ENCODE results near the gene HORMAD2. TPM values are rescaled to one million over a fixed set of nuclear protein-coding genes. Genes with fewer than 3 reads are reported as not detected.
"Not testable (repeated sequence)": the region's sequence is repeated elsewhere in the genome, so short reads cannot be mapped to it uniquely, and the experiment has no call there.

HORMAD2 gene
- total and polyA plus RNA-seq, 2 donors (not counting 1 experiment from before 2014, with no cell fraction given): not detected

- ChIA-PET CTCF (no interaction called here), POLR2A (no interaction called here)
- H3K36me3 ChIP-seq (replicated peaks in 1 of 2; ENCODE audit: control extremely low read depth in 1 of 2, control insufficient read depth in 1 of 2, extremely low read depth in 1 of 2, insufficient read depth in 2 of 2, low read length in 1 of 2): no peaks in the 10 kb centered on the region
- ATAC-seq (ENCODE audit: low read depth) (no peak), DNase-seq (no peak)
- no peaks in the 10 kb centered on the region for H3K9me3 ChIP-seq (ENCODE audit: control extremely low read depth in 1 of 3, control insufficient read depth in 2 of 3, insufficient read depth in 1 of 3, low read length in 2 of 3)
- no peaks in the 10 kb centered on the region for H4K20me1 ChIP-seq (ENCODE audit: control insufficient read depth, insufficient read depth, low read length, poor library complexity, severe bottlenecking)
- H3K4me1 Mint-ChIP-seq: peaks cover 19% of the 10 kb centered on the region
- no peaks in the 10 kb centered on the region for H3K9me3 Mint-ChIP-seq (ENCODE audit: insufficient read depth)
- H3K4me1 ChIP-seq (ENCODE audit: control insufficient read depth in 2 of 2, insufficient read depth in 2 of 2, low read length in 2 of 2): peaks cover 13 to 14% of the 10 kb centered on the region in 2 donors
- H3K4me3 ChIP-seq (ENCODE audit: control extremely low read depth in 1 of 5, extremely low read depth in 1 of 5, insufficient read depth in 1 of 5, low read depth in 2 of 5, low read length in 4 of 5): no peak overlapping the region
- H3K27me3 ChIP-seq (replicated peaks in 1 of 4; ENCODE audit: control extremely low read depth in 1 of 4, control insufficient read depth in 3 of 4, insufficient read depth in 4 of 4, low read length in 3 of 4): no peaks in the 10 kb centered on the region
- H3K4me3 Mint-ChIP-seq: no peak overlapping the region
- no peak overlapping the region for H3K27ac Mint-ChIP-seq
- H3K27ac ChIP-seq (ENCODE audit: low read length in 2 of 2): no peak overlapping the region
- H2AFZ ChIP-seq (ENCODE audit: insufficient read depth, low read depth, low read length, poor library complexity, severe bottlenecking): no peak overlapping the region
- intact Hi-C loops (cut with micrococcal nuclease): no loop called here
- WGBS (ENCODE audit: insufficient coverage): 74% methylated on average over 3 of the region's 4 CpGs
- no peak overlapping the region for H3K9ac ChIP-seq (ENCODE audit: low read length)
- H3K4me2 ChIP-seq (replicated peaks; ENCODE audit: low read depth, low read length, poor library complexity, severe bottlenecking): no peak overlapping the region
- no peaks in the 10 kb centered on the region for H3K79me2 ChIP-seq (ENCODE audit: control insufficient read depth, insufficient read depth, low read length)
- TF ChIP-seq, protein P1, sequence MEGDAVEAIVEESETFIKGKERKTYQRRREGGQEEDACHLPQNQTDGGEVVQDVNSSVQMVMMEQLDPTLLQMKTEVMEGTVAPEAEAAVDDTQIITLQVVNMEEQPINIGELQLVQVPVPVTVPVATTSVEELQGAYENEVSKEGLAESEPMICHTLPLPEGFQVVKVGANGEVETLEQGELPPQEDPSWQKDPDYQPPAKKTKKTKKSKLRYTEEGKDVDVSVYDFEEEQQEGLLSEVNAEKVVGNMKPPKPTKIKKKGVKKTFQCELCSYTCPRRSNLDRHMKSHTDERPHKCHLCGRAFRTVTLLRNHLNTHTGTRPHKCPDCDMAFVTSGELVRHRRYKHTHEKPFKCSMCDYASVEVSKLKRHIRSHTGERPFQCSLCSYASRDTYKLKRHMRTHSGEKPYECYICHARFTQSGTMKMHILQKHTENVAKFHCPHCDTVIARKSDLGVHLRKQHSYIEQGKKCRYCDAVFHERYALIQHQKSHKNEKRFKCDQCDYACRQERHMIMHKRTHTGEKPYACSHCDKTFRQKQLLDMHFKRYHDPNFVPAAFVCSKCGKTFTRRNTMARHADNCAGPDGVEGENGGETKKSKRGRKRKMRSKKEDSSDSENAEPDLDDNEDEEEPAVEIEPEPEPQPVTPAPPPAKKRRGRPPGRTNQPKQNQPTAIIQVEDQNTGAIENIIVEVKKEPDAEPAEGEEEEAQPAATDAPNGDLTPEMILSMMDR (IDR thresholded peaks at IDR 0.05): no peak
- TF ChIP-seq EZH2 (IDR thresholded peaks at IDR 0.05; ENCODE audit: borderline replicate concordance, insufficient read depth, low read depth, low read length, poor library complexity, severe bottlenecking): no peak
- no peaks in the 10 kb centered on the region for H3K27me3 Mint-ChIP-seq
These were observed 118.7 kb downstream of the HORMAD2 start for GRCh38 chr22:30198921-30199320.

DNA sequence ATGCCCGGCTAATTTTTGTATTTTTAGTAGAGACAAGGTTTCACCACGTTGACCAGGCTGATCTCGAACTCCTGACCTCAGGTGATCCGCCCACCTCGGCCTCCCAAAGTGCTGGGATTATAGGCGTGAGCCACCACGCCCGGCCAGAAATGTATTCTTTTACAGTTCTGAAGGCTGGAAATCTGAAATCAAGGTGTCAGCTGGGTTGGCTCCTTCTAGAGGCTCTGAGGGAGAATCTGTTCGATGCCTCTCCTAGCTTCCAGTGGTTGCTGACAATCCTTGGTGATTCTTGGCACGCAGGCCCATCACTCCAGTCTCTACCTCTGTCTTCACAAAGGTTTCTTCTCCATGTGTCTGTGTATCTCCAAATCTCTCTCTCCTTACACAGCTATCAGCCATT is 120.6 kb downstream of the HORMAD2 start:
- H2AFZ ChIP-seq (ENCODE audit: insufficient read depth, low read depth, low read length, poor library complexity, severe bottlenecking); H3K4me3 ChIP-seq (ENCODE audit: control extremely low read depth in 1 of 5, extremely low read depth in 1 of 5, insufficient read depth in 1 of 5, low read depth in 2 of 5, low read length in 4 of 5); H3K27ac Mint-ChIP-seq; ATAC-seq (ENCODE audit: low read depth); H4K20me1 ChIP-seq (ENCODE audit: control insufficient read depth, insufficient read depth, low read length, poor library complexity, severe bottlenecking); CTCF ChIA-PET; H3K27me3 ChIP-seq (replicated peaks in 1 of 4; ENCODE audit: control extremely low read depth in 1 of 4, control insufficient read depth in 3 of 4, insufficient read depth in 4 of 4, low read length in 3 of 4); intact Hi-C loops (cut with micrococcal nuclease); POLR2A ChIA-PET; H3K4me3 Mint-ChIP-seq; H3K27me3 Mint-ChIP-seq; H3K9me3 Mint-ChIP-seq (ENCODE audit: insufficient read depth); H3K79me2 ChIP-seq (ENCODE audit: control insufficient read depth, insufficient read depth, low read length); H3K9me3 ChIP-seq (ENCODE audit: control extremely low read depth in 1 of 3, control insufficient read depth in 2 of 3, insufficient read depth in 1 of 3, low read length in 2 of 3); H3K27ac ChIP-seq (ENCODE audit: low read length in 2 of 2); H3K36me3 ChIP-seq (replicated peaks in 1 of 2; ENCODE audit: control extremely low read depth in 1 of 2, control insufficient read depth in 1 of 2, extremely low read depth in 1 of 2, insufficient read depth in 2 of 2, low read length in 1 of 2); H3K4me2 ChIP-seq (replicated peaks; ENCODE audit: low read depth, low read length, poor library complexity, severe bottlenecking); DNase-seq; H3K9ac ChIP-seq (ENCODE audit: low read length): not testable (repeated sequence)
- peaks cover 13% of the 10 kb centered on the region for H3K4me1 Mint-ChIP-seq
- WGBS (ENCODE audit: insufficient coverage): 96% methylated on average over 10 of the region's 10 CpGs
- H3K4me1 ChIP-seq (ENCODE audit: control insufficient read depth in 2 of 2, insufficient read depth in 2 of 2, low read length in 2 of 2): peaks cover 11 to 12% of the 10 kb centered on the region in 2 donors

Measured in B cell (primary cell).